HG03565 (cell line): ENCODE measurements around the gene SLC22A23.

Source experiments
- ATAC-seq: cut with Tn5 transposase; IDR thresholded peaks from one replicate; pipeline ENCODE4 v1.9.1; 2021; ENCODE audit warnings: mild to moderate bottlenecking, moderate library complexity; ENCODE audit not compliant: unreplicated experiment

Gene SLC22A23

GRCh38 chr6:3336859-3337515, 119.9 kb downstream of the SLC22A23 start:
- no peak for ATAC-seq

GRCh38 chr6:3336066-3336786, 120.6 kb downstream of the SLC22A23 start:
- ATAC-seq, result no peak

GRCh38 chr6:3335169-3335568, 121.7 kb downstream of the SLC22A23 start:
- ATAC-seq, result no peak

DNA sequence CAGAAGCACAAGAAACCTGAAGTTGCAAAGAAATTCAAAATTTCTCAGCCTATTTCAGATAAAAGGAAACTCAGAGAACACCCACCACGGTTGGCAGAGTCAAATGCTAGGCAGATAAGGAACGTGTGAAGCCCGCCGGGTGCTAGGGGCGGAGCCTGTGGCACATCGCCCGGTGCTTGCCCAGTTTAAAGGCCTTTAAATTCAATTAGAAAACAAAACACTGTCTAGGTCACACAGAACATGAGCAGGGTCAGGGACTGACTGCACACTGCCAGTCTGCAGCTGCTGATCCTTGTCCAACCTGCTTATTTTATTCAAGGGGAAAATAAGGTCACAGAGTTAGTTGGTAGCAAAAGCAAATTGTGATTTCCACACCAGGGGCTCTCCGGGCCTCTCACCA, 122.3 kb downstream of the SLC22A23 start:
- ATAC-seq, result no peak

GRCh38 chr6:3333263-3333662, 123.6 kb downstream of the SLC22A23 start:
- peak; percentile 50 for ATAC-seq

- no peak for ATAC-seq
Measured at GRCh38 chr6:3331971-3332370, 124.9 kb downstream of the SLC22A23 start.

GRCh38 chr6:3331494-3331893, 125.4 kb downstream of the SLC22A23 start:
- no peak for ATAC-seq

- no peak for ATAC-seq
Measured at GRCh38 chr6:3330199-3330598, 126.7 kb downstream of the SLC22A23 start.

- ATAC-seq, result no peak
Measured at GRCh38 chr6:3329393-3330051, 127.3 kb downstream of the SLC22A23 start.

GRCh38 chr6:3328796-3329195, 128.1 kb downstream of the SLC22A23 start:
- ATAC-seq, result no peak

GRCh38 chr6:3328145-3328544, 128.7 kb downstream of the SLC22A23 start:
- no peak for ATAC-seq

- ATAC-seq, result no peak
Measured at GRCh38 chr6:3327403-3327802, 129.4 kb downstream of the SLC22A23 start.

- ATAC-seq, result no peak
Measured at GRCh38 chr6:3326981-3327380, 129.9 kb downstream of the SLC22A23 start.

GRCh38 chr6:3326184-3326971, 130.5 kb downstream of the SLC22A23 start:
- ATAC-seq, result no peak

- no peak for ATAC-seq
Measured at GRCh38 chr6:3325210-3325609, 131.6 kb downstream of the SLC22A23 start.

- peak; percentile 64 for ATAC-seq
Measured at GRCh38 chr6:3324262-3324942, 132.4 kb downstream of the SLC22A23 start.

- no peak for ATAC-seq
Measured at GRCh38 chr6:3323696-3324261, 133.1 kb downstream of the SLC22A23 start.

DNA sequence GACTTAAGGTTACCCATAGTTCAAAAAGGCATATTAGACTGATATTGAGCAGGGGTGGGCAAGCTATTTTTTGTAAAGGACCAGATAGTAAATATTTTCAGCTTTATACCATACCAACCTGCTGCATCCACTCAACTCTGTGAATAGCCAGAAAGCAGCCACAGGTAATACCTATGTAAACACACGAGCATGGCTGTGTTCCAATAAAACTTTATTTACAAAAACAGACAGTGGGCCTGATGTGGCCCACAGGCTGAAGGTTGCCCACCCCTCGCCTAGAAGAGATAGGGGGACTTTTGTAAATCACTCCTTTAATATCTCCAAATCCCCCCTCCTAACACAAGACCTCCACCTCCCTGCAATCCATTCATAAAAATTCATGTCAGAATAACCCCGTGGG, 133.7 kb downstream of the SLC22A23 start:
- no peak for ATAC-seq

- no peak for ATAC-seq
Measured at GRCh38 chr6:3322366-3322890, 134.4 kb downstream of the SLC22A23 start.

DNA sequence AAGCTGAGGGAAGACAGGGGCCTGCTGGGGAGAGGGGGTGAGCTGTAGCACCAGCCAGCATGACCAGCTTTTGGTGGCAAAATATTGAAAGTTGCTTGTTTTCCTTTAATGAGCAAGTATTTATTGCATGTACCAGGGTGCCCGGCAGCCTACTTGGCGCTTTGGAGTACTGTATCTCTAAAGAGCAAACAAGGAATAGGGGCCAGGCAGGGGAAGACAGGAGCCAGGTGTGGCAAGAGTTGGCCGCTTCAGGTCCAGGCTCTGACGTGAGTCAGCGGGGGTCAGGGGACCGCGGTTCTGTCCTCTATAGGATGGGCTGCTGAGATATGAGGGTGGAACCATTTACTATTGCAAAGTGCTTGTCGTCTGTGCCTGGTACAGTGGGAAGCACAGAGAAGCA, 135.0 kb downstream of the SLC22A23 start:
- ATAC-seq, result no peak
